WTC11 (cell line): ENCODE results near the gene C11orf52. TPM values are rescaled to one million over a fixed set of nuclear protein-coding genes. Genes with fewer than 3 reads are reported as not detected.

Source experiments
- ATAC-seq: fragments of 200-7000 bp; cut with Tn5 transposase; 2 replicates; pipeline ENCODE4 v1.10.0; 2021; ENCODE audit warnings: mild to moderate bottlenecking, moderate library complexity
- CTCF ChIA-PET: fragments of 300-600 bp; sonication (Branson Sonifier 250); formaldehyde crosslinking; loops from one replicate; lab custom pipeline; 2021; ENCODE audit warnings: antibody characterized with exemption; lab: Charles Lee
- POLR2A ChIA-PET: fragments of 350-600 bp; sonication (Branson Sonifier 250); formaldehyde crosslinking; loops from one replicate; lab custom pipeline; 2021; ENCODE audit warnings: antibody characterized with exemption; lab: Charles Lee
- DNase-seq: peaks from one replicate; pipeline ENCODE4 v3.0.0; 2021; ENCODE audit warnings: low spot score
- H3K27ac Mint-ChIP-seq: 2 replicates; pipeline ENCODE4 v1.8.0; 2021; ENCODE audit warnings: mixed read lengths
- H3K27me3 Mint-ChIP-seq: 2 replicates; pipeline ENCODE4 v1.8.0; 2021; ENCODE audit warnings: low read depth, mild to moderate bottlenecking, moderate library complexity, mixed read lengths
- H3K36me3 Mint-ChIP-seq: 2 replicates; pipeline ENCODE4 v1.8.0; 2021; ENCODE audit warnings: mixed read lengths
- H3K4me1 Mint-ChIP-seq: 2 replicates; pipeline ENCODE4 v1.8.0; 2022; ENCODE audit warnings: mixed read lengths
- H3K4me3 Mint-ChIP-seq: 2 replicates; pipeline ENCODE4 v1.8.0; 2021; ENCODE audit warnings: mild to moderate bottlenecking, moderate library complexity, mixed read lengths
- H3K9me3 Mint-ChIP-seq: 2 replicates; pipeline ENCODE4 v1.8.0; 2021; ENCODE audit warnings: mixed read lengths
- CBFB ChIP-seq: sonication (generic); formaldehyde crosslinking; IDR thresholded peaks from 2 replicates; pipeline ENCODE4 v1.8.1; 2022; ENCODE audit warnings: mild to moderate bottlenecking, low read depth, missing genetic modification reagents
- MYBL2 ChIP-seq: sonication (generic); formaldehyde crosslinking; IDR thresholded peaks from 2 replicates; pipeline ENCODE4 v1.8.1; 2023; ENCODE audit warnings: mild to moderate bottlenecking, moderate library complexity, missing genetic modification reagents
- SP1 ChIP-seq: sonication (generic); formaldehyde crosslinking; conservative IDR thresholded peaks from 2 replicates; pipeline ENCODE4 v1.8.1; 2022; ENCODE audit warnings: missing genetic modification reagents
- ZNF138 ChIP-seq: sonication (generic); formaldehyde crosslinking; conservative IDR thresholded peaks from 2 replicates; pipeline ENCODE4 v1.8.1; 2022; ENCODE audit warnings: mild to moderate bottlenecking, moderate library complexity, missing genetic modification reagents
- ZNF219 ChIP-seq: sonication (generic); formaldehyde crosslinking; IDR thresholded peaks from 2 replicates; pipeline ENCODE4 v1.8.0; 2023; ENCODE audit warnings: missing genetic modification reagents, mild to moderate bottlenecking, borderline replicate concordance
- total RNA-seq: library from RNA; stranded (reverse); gene quantifications from 3 replicates; pipeline ENCODE4 v1.2.3, GENCODE V29; 2021
- TF ChIP-seq, protein P1 (sequence below): sonication (generic); formaldehyde crosslinking; IDR thresholded peaks from 2 replicates; pipeline ENCODE4 v1.8.1; 2023; ENCODE audit warnings: mild to moderate bottlenecking, missing genetic modification reagents, moderate library complexity
- TF ChIP-seq, protein P2 (sequence below): sonication (generic); formaldehyde crosslinking; IDR thresholded peaks from 2 replicates; pipeline ENCODE4 v1.8.0; 2022; ENCODE audit warnings: mild to moderate bottlenecking, missing genetic modification reagents
- TF ChIP-seq, protein P3 (sequence below): sonication (generic); formaldehyde crosslinking; IDR thresholded peaks from 2 replicates; pipeline ENCODE4 v1.8.0; 2023; ENCODE audit warnings: mild to moderate bottlenecking, missing genetic modification reagents
- TF ChIP-seq, protein P4 (sequence below): sonication (generic); formaldehyde crosslinking; IDR thresholded peaks from 2 replicates; pipeline ENCODE4 v1.8.1; 2023; ENCODE audit warnings: mild to moderate bottlenecking, missing genetic modification reagents
- TF ChIP-seq, protein P5 (sequence below): sonication (generic); formaldehyde crosslinking; IDR thresholded peaks from 2 replicates; pipeline ENCODE4 v1.8.0; 2023; ENCODE audit warnings: missing genetic modification reagents, mild to moderate bottlenecking, borderline replicate concordance
- TF ChIP-seq, protein P6 (sequence below): sonication (generic); formaldehyde crosslinking; conservative IDR thresholded peaks from 2 replicates; pipeline ENCODE4 v1.8.1; 2023; ENCODE audit warnings: mild to moderate bottlenecking, low read depth, missing genetic modification reagents, moderate library complexity
- TF ChIP-seq, protein P7 (sequence below): sonication (generic); formaldehyde crosslinking; IDR thresholded peaks from 2 replicates; pipeline ENCODE4 v1.8.1; 2022; ENCODE audit warnings: low read depth, missing genetic modification reagents, borderline replicate concordance
- TF ChIP-seq, protein P8 (sequence below): fragments of 200-600 bp; IDR thresholded peaks from 2 replicates; pipeline ENCODE4 v1.8.0; 2022; ENCODE audit warnings: antibody characterized with exemption

The C11orf52 gene
- total RNA-seq, 1 experiment from 2014 or later: 2.1 TPM

DNA sequence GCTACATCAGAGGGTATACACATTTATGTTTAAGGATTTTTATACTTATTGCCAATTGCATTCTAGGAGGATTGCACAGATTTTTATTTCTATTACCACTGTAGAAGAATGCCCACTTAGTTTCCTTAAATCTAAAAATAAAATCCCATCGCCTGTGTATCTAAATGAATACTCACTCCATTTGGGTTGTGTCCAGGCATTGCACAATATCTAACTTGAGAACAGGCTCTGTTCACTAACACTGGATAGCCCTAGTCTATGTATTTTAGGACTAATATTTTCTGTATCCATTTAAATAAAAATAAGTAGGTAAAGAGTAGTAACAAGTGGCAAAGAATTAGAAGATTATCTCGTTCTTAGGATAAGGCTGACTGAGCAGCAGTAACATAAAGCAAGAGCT is 4.1 kb downstream of the C11orf52 start (continued):
- TF ChIP-seq, protein P1, sequence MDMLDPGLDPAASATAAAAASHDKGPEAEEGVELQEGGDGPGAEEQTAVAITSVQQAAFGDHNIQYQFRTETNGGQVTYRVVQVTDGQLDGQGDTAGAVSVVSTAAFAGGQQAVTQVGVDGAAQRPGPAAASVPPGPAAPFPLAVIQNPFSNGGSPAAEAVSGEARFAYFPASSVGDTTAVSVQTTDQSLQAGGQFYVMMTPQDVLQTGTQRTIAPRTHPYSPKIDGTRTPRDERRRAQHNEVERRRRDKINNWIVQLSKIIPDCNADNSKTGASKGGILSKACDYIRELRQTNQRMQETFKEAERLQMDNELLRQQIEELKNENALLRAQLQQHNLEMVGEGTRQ (CRISPR knock-in tag): no peak
- TF ChIP-seq MYBL2 (CRISPR knock-in tag) (no peak), ZNF219 (CRISPR knock-in tag) (no peak)
- TF ChIP-seq, protein P2, sequence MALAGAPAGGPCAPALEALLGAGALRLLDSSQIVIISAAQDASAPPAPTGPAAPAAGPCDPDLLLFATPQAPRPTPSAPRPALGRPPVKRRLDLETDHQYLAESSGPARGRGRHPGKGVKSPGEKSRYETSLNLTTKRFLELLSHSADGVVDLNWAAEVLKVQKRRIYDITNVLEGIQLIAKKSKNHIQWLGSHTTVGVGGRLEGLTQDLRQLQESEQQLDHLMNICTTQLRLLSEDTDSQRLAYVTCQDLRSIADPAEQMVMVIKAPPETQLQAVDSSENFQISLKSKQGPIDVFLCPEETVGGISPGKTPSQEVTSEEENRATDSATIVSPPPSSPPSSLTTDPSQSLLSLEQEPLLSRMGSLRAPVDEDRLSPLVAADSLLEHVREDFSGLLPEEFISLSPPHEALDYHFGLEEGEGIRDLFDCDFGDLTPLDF (CRISPR knock-in tag): no peak
- TF ChIP-seq, protein P3, sequence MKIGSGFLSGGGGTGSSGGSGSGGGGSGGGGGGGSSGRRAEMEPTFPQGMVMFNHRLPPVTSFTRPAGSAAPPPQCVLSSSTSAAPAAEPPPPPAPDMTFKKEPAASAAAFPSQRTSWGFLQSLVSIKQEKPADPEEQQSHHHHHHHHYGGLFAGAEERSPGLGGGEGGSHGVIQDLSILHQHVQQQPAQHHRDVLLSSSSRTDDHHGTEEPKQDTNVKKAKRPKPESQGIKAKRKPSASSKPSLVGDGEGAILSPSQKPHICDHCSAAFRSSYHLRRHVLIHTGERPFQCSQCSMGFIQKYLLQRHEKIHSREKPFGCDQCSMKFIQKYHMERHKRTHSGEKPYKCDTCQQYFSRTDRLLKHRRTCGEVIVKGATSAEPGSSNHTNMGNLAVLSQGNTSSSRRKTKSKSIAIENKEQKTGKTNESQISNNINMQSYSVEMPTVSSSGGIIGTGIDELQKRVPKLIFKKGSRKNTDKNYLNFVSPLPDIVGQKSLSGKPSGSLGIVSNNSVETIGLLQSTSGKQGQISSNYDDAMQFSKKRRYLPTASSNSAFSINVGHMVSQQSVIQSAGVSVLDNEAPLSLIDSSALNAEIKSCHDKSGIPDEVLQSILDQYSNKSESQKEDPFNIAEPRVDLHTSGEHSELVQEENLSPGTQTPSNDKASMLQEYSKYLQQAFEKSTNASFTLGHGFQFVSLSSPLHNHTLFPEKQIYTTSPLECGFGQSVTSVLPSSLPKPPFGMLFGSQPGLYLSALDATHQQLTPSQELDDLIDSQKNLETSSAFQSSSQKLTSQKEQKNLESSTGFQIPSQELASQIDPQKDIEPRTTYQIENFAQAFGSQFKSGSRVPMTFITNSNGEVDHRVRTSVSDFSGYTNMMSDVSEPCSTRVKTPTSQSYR: no peak
- TF ChIP-seq, protein P4, sequence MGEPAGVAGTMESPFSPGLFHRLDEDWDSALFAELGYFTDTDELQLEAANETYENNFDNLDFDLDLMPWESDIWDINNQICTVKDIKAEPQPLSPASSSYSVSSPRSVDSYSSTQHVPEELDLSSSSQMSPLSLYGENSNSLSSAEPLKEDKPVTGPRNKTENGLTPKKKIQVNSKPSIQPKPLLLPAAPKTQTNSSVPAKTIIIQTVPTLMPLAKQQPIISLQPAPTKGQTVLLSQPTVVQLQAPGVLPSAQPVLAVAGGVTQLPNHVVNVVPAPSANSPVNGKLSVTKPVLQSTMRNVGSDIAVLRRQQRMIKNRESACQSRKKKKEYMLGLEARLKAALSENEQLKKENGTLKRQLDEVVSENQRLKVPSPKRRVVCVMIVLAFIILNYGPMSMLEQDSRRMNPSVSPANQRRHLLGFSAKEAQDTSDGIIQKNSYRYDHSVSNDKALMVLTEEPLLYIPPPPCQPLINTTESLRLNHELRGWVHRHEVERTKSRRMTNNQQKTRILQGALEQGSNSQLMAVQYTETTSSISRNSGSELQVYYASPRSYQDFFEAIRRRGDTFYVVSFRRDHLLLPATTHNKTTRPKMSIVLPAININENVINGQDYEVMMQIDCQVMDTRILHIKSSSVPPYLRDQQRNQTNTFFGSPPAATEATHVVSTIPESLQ (CRISPR knock-in tag): no peak

DNA sequence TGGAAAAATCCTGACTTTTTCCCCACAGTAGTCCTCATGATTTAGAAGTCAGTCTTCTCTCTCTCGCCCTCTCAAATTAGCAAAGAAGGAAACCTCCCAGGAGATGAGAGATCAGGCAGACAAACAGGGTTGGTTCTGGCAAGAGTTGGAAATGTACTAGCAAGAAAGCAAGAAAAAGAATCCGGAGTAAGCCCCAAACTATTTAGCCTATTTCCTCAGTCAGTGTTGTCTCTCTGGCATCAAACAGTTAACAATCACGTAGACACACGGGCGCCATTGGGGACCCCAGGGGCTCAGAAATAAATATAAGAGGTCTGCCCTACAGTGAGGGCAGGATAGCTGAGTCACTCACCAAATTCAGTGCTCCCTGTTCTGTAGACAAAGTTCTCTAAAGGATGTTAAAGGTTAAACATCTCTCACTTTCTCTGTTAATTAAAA is 4.7 kb downstream of the C11orf52 start:
- no peak for DNase-seq

DNA sequence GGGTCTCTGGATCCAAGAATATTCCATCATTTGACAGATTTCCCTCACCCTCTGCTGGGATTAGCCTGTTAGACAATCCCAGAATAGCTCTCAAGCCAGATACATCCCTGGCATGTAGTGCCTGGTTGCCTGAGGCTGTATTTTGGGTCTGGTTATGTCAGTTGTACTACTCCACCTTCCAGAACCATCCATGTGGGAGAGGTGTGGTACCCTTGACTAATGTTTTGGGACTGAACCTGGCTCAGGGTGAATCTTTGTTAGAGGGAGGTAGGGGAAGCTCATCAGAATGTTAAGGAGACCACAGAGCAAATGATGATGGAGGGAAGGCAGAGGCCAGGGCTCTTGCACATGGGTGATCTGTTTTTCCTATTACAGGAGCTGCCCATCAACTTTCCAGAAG is 5.2 kb downstream of the C11orf52 start:
- H3K4me3 Mint-ChIP-seq: no peak overlapping the region
- H3K27me3 Mint-ChIP-seq: no peaks in the 10 kb centered on the region
- H3K4me1 Mint-ChIP-seq: peaks cover 35% of the 10 kb centered on the region
- POLR2A ChIA-PET: no interaction called here
- CTCF ChIA-PET: interaction anchor here (1.0 kb wide), 1 partner anchor 58 kb away, joined by 4 read pairs; no protein-coding TSS in a partner anchor
- no peaks in the 10 kb centered on the region for H3K9me3 Mint-ChIP-seq
- H3K36me3 Mint-ChIP-seq: no peaks in the 10 kb centered on the region; the same call in 1 of the 2 replicates
- DNase-seq (no peak), ATAC-seq (no peak)
- H3K27ac Mint-ChIP-seq: peak overlapping the region; percentile 7; the same call in 1 of the 2 replicates
- TF ChIP-seq, protein P5, sequence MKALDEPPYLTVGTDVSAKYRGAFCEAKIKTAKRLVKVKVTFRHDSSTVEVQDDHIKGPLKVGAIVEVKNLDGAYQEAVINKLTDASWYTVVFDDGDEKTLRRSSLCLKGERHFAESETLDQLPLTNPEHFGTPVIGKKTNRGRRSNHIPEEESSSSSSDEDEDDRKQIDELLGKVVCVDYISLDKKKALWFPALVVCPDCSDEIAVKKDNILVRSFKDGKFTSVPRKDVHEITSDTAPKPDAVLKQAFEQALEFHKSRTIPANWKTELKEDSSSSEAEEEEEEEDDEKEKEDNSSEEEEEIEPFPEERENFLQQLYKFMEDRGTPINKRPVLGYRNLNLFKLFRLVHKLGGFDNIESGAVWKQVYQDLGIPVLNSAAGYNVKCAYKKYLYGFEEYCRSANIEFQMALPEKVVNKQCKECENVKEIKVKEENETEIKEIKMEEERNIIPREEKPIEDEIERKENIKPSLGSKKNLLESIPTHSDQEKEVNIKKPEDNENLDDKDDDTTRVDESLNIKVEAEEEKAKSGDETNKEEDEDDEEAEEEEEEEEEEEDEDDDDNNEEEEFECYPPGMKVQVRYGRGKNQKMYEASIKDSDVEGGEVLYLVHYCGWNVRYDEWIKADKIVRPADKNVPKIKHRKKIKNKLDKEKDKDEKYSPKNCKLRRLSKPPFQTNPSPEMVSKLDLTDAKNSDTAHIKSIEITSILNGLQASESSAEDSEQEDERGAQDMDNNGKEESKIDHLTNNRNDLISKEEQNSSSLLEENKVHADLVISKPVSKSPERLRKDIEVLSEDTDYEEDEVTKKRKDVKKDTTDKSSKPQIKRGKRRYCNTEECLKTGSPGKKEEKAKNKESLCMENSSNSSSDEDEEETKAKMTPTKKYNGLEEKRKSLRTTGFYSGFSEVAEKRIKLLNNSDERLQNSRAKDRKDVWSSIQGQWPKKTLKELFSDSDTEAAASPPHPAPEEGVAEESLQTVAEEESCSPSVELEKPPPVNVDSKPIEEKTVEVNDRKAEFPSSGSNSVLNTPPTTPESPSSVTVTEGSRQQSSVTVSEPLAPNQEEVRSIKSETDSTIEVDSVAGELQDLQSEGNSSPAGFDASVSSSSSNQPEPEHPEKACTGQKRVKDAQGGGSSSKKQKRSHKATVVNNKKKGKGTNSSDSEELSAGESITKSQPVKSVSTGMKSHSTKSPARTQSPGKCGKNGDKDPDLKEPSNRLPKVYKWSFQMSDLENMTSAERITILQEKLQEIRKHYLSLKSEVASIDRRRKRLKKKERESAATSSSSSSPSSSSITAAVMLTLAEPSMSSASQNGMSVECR (CRISPR knock-in tag): no peak
- TF ChIP-seq ZNF138 (CRISPR knock-in tag): no peak
- TF ChIP-seq, protein P6, sequence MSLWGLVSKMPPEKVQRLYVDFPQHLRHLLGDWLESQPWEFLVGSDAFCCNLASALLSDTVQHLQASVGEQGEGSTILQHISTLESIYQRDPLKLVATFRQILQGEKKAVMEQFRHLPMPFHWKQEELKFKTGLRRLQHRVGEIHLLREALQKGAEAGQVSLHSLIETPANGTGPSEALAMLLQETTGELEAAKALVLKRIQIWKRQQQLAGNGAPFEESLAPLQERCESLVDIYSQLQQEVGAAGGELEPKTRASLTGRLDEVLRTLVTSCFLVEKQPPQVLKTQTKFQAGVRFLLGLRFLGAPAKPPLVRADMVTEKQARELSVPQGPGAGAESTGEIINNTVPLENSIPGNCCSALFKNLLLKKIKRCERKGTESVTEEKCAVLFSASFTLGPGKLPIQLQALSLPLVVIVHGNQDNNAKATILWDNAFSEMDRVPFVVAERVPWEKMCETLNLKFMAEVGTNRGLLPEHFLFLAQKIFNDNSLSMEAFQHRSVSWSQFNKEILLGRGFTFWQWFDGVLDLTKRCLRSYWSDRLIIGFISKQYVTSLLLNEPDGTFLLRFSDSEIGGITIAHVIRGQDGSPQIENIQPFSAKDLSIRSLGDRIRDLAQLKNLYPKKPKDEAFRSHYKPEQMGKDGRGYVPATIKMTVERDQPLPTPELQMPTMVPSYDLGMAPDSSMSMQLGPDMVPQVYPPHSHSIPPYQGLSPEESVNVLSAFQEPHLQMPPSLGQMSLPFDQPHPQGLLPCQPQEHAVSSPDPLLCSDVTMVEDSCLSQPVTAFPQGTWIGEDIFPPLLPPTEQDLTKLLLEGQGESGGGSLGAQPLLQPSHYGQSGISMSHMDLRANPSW (CRISPR knock-in tag): no peak

More for the DNA sequence above, 4.7 kb downstream of the C11orf52 start:
- ATAC-seq: no peak
- CTCF ChIA-PET: interaction anchor here (1.0 kb wide), 1 partner anchor 59 kb away, joined by 4 read pairs; no protein-coding TSS in a partner anchor
- POLR2A ChIA-PET: no interaction called here
- Mint-ChIP-seq H3K36me3 (no peaks in the 10 kb centered on the region; the same call in 1 of the 2 replicates), H3K4me3 (no peak overlapping the region), H3K9me3 (no peaks in the 10 kb centered on the region), H3K27me3 (no peaks in the 10 kb centered on the region), H3K27ac (peak overlapping the region; percentile 4; the same call in 1 of the 2 replicates), H3K4me1 (peaks cover 41% of the 10 kb centered on the region)
- TF ChIP-seq SP1 (no peak), CBFB (CRISPR knock-in tag) (no peak)
- TF ChIP-seq, protein P7, sequence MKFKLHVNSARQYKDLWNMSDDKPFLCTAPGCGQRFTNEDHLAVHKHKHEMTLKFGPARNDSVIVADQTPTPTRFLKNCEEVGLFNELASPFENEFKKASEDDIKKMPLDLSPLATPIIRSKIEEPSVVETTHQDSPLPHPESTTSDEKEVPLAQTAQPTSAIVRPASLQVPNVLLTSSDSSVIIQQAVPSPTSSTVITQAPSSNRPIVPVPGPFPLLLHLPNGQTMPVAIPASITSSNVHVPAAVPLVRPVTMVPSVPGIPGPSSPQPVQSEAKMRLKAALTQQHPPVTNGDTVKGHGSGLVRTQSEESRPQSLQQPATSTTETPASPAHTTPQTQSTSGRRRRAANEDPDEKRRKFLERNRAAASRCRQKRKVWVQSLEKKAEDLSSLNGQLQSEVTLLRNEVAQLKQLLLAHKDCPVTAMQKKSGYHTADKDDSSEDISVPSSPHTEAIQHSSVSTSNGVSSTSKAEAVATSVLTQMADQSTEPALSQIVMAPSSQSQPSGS: no peak
- TF ChIP-seq, protein P8, sequence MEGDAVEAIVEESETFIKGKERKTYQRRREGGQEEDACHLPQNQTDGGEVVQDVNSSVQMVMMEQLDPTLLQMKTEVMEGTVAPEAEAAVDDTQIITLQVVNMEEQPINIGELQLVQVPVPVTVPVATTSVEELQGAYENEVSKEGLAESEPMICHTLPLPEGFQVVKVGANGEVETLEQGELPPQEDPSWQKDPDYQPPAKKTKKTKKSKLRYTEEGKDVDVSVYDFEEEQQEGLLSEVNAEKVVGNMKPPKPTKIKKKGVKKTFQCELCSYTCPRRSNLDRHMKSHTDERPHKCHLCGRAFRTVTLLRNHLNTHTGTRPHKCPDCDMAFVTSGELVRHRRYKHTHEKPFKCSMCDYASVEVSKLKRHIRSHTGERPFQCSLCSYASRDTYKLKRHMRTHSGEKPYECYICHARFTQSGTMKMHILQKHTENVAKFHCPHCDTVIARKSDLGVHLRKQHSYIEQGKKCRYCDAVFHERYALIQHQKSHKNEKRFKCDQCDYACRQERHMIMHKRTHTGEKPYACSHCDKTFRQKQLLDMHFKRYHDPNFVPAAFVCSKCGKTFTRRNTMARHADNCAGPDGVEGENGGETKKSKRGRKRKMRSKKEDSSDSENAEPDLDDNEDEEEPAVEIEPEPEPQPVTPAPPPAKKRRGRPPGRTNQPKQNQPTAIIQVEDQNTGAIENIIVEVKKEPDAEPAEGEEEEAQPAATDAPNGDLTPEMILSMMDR: no peak
